ENCODE data around the gene RBM18.

RBM18 gene

DNA sequence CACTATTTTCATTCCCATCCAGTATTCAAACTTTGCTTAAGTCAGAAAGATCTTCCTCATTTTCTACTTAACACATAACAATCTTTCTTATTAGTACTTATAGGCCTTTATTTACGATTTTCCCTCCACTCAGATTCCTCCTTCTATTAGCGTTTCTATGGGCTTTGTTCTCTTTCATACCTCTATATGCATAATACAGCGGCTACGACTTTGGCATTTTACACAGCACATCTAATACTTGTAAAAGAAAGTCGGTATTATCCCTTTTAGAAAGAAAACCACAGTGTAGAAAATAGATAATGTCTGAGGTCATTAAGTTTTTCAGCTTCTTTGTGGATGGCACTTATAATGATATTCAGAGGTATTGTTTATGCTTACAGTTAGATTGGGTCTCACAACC lies 8.4 kb downstream of the RBM18 start:
- DNase-seq: no peak

- DNase-seq: no peak
Measured at GRCh38 chr9:122254761-122255160, 9.9 kb downstream of the RBM18 start.

DNA sequence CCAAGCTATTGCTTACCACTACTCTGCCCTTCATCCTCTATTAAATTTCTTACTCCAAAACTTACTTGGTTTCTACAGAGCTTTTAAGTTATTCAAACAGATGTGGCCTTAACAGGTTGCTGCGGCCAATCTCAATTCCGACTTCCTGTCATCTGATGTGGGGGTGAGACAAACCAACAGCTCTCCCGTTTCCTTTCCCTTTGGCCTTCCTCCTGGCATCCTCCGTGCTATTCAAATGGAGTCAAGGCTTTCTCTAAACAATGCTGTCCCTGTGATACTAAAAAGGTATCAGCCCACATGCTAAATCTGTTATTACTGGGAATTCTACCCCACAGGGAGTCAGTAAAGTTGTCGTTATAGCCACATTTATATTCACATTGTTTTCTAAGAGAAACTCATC lies 11.8 kb downstream of the RBM18 start:
- DNase-seq: no peak

- DNase-seq: no peak
Measured at GRCh38 chr9:122251351-122251750, 13.3 kb downstream of the RBM18 start.

- no peak for DNase-seq
Measured at GRCh38 chr9:122248448-122248865, 16.2 kb downstream of the RBM18 start.

GRCh38 chr9:122246666-122247065 lies 18.0 kb downstream of the RBM18 start:
- DNase-seq: no peak

DNA sequence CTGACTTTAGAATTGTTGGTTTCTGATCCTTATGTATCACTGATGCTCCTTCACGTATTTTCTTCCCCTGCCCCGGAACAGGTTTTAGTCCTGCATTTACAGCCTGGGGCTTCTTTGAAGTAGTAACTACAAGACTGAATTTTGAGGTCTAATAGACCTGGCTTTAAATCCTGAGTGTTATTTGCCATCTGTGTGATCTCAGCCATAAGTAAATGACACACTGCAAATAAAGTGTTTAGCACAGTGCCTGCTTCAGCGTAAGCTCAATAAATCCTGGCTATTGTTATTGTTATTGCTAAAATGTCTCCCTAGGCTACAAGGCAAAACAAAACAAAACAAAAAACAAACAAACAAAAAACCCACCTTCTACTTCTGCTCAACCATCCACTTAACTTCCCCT lies 20.3 kb downstream of the RBM18 start:
- no peak for DNase-seq

DNA sequence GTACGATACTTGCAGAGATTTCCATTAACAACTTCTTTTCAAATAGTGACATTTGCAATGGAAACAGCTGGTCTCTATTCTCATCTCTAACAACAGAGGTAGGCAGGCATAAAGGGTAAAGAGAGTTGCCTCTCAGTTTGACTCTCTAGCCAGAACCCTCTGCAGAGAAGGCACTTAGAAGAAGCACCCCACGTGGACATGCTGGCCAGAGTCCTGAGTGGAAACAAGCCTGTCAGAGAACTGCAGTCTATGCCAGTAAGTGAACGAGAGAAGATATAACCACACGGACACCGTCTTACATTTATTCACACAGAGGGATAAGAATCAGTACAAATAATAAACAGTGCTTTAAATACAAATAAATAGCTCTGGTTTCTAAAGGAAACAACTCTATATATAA lies 24.9 kb downstream of the RBM18 start:
- no peak for DNase-seq

GRCh38 chr9:122236681-122237080 lies 28.0 kb downstream of the RBM18 start:
- DNase-seq: no peak

DNA sequence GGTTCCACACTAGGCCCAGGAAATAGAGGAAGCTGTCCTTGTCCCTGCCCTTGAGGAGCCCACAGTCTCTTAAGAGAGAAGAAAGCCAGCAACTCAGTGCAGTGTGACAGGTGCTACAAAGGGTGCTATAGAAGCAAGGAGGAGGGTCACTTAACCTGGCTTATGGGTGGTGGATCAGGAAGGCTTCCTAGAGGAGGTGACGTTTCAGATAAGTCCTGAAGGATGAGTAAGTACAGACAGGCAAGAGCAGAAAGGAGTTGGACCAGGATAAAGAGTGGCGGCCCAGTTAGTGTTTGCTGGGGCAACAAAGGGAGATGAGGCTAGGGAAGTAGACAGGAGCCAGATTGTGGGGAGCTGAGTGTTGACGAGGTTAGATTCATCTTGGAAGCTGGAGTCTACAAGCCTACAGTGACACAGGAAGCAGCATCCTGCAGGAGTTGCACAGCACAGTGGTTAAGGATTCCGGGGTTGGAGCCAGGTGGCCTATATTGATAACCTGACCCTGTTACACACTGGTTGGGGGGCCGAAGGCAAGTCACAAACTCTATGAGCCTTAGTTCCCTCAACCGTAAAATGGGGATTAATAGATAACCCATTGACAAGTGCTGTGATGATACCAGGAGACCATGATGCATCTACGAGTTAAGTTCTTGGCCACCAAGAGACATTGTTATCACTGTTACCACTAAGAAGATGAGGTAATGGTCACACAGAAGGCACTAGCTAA lies 30.5 kb downstream of the RBM18 start:
- no peak for DNase-seq

- DNase-seq: no peak
Measured at GRCh38 chr9:122232796-122233306, 31.8 kb downstream of the RBM18 start.

DNA sequence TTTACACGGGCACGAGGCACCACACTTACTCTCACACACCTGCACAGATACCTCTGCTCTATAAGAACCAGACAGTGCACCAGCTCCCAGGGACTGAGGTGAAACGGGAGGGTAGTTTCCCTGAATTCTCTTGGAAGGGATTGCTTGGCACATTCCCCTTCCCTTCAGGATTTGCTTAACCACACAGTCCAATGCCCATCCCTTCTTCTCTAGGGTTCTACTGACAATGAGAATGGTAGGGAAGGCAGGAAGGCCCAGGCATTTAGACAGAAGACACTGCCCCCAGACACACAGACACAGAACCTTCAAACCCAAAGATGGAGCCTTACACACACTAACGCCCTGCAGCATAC lies 35.2 kb downstream of the RBM18 start:
- DNase-seq: no peak

GRCh38 chr9:122228568-122229484 lies 35.8 kb downstream of the RBM18 start, which contains the start of gene LHX6:
Gene LHX6 (minus strand): TSS chr9:122228957. CDS start chr9:122228740, 217 bp downstream.
- no peak for DNase-seq

DNA sequence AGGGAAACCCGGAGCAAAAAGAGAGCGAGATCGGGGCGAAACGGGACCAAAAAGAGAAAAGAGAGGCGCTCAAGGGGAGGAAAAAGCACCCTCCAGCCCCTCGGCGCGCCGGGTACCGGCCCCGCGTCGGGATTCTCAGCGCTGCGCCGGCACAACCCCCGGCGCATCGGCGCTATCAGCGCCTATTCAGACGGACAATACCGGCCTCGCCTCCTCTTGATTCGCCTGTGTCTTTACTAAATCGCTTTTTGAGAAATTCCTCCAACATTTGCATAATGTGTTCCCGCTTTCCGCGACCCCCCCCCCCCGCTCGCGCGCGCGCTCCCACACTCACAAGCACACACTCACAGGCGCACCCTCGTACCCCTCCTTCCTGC lies 36.5 kb downstream of the RBM18 start:
- DNase-seq: no peak

- DNase-seq: no peak
Measured at GRCh38 chr9:122227575-122227900, 37.1 kb downstream of the RBM18 start.

DNA sequence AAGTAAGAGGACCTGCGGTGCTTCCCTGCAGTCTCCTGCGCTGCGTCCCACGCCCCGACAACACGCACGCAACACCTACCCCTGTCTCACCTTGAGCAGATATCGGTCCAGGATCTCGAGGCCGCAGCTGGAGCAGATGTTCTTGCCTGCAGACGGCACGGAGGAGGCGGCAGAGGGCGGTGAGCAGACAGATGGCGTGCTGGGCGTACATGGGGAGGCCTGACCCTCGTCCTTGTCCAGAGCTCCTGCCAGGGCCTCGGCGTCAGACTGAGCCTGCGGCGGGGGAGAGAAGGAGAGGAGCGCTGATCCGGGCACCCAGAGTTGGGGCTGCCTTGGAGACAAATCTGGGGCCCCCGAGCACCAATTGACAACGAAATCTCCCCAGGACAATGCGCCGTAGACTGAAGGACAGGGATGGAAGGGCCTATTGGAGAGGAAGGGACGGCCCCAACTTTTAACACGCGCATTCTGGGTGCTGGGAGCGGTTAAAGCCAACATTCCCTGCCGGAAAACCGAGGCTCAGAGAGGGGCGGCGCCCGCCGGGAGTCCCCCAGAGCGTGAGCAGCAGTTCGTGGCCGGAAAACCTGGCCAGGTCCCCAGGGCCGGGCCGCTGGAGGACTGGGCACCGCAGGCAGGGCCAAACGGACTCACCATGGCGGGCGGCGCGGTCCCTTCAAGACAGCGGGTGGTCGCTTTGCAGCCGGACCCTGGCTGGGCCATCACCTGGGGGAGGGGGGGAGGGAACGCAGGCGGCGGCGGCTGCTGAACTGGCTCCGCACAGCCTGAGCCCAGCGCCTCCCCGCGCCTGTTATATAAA lies 37.7 kb downstream of the RBM18 start:
- no peak for DNase-seq

GRCh38 chr9:122226142-122226757 lies 38.4 kb downstream of the RBM18 start:
- no peak for DNase-seq

DNA sequence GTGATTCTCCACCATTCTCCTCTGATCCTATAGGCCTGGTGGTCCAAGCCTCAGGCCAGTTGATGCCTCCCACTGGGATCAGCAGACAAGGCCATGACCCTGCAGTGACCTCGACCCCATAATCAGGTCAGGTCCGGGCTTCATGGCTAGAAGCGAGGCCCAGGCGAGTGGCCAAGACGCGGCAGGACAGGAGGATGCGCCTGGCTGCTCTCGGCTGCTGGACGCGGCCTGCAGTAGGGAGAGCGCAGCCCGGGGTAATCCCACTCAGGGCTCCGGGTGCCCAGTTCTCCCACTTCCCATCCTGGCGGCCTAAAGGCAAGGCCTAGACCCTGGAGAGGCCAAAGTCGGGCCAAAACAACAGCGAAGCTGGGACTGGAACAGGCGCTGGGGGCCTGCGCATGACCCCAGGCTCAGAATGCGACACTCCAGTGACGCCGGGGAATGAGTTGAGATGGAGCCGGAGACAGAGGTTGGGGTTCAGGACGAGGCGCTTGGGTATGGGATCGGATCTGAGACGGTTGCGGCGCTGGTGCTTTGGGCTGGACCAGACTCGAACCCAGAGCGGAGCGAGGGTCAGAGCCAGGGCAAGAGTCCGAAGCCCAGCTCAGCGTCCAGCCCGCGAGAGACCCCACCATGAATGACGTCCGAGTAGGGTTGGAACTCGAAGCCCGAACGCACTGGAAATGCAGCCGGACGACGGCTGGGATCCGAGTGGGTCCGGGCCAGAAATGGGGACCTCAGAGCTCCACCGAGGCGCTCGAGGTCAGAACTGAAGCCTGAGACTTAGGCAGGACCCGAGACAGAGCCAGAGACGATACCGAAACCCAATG lies 39.1 kb downstream of the RBM18 start:
- DNase-seq: no peak

- no peak for DNase-seq
Measured at GRCh38 chr9:122223435-122223834, 41.2 kb downstream of the RBM18 start.

DNA sequence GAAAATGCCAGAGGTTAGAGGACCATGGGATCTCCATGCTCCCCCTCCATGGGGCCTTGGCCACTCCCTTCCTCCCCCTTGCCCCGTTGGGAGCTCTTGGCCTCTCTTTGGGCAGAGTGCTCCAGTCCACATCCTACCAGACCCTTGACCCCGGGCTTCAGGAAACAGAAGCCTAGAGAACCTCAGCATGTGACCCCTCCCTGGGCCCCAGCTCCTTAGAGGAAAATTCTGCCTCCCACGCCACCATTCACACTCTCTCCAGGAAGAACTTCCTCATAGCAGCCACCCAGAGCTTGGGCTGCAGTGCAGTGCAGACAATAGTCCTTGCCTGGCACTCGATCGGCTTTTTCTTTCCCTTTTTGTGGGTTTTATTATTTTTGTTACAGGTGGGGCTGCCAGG lies 41.8 kb downstream of the RBM18 start:
- no peak for DNase-seq

GRCh38 chr9:122221183-122221811 lies 43.3 kb downstream of the RBM18 start:
- DNase-seq: no peak

Measured in activated CD4-positive, alpha-beta T cell treated with anti-CD3 and anti-CD28 coated beads, Interleukin-2, amount 50 U/mL, for 4 hours (primary cell).